Stimulated activated memory B cell treated with anti-CD40 and anti-IgM and Interleukin-4, amounts not matched to agents 10 μg/mL and 1 μg/mL and 100 μg/mL, for 72 hours (primary cell): Measurements from ENCODE around the gene PRKCA.
A peak's percentile ranks its signal among the peaks of the same experiment; 100 is the strongest.

ENCODE experiments used
- ATAC-seq: fragments of 150-1000 bp; cut with Tn5 transposase; 2 replicates; pipeline ENCODE4 v1.10.0; 2021
- H3K27ac Mint-ChIP-seq: one replicate; pipeline ENCODE4 v1.8.0; 2022; ENCODE audit warnings: mild to moderate bottlenecking, mixed read lengths
- H3K27me3 Mint-ChIP-seq: one replicate; pipeline ENCODE4 v1.8.0; 2022; ENCODE audit warnings: mixed read lengths
- H3K36me3 Mint-ChIP-seq: one replicate; pipeline ENCODE4 v1.8.0; 2022; ENCODE audit warnings: mixed read lengths
- H3K4me1 Mint-ChIP-seq: one replicate; pipeline ENCODE4 v1.8.0; 2022; ENCODE audit warnings: mixed read lengths
- H3K4me3 Mint-ChIP-seq: one replicate; pipeline ENCODE4 v1.8.0; 2022; ENCODE audit warnings: mild to moderate bottlenecking, moderate library complexity, mixed read lengths
- H3K9me3 Mint-ChIP-seq: one replicate; pipeline ENCODE4 v1.8.0; 2022; ENCODE audit warnings: mixed read lengths

PRKCA gene

DNA sequence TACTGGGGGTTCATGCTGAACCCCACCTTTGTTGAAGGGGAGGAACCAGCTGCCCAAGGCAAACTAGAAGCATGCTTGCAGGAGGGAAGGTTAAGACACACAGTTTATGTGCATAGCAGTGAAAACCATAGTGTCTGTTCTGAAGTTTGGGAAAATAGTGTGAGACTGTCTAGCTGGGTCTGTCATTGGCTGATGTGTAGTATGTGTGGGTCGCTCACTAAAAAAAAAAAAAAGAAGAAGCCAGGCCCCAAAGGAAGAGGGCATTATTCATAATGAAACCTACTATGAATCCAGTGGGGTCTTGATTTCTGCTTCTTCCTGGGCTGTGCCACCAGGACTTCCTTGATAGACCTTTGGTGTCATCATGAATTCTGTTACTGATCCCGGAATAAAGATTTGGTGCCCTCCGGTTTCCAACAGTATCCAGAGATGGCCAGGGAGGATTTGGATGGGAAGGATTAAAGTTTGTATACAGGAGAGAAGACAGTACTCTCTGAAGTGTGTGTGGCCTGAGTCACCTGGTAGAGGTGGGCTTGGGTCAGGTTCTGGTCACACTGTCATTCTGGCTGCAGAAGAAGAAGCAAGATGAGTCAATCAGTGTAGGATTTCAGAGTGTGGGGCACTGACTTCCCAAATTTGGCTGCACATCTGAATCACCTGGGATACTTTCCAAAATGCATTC, 220.3 kb downstream of the PRKCA start:
- H3K4me1 Mint-ChIP-seq: no peaks in the 10 kb centered on the region

DNA sequence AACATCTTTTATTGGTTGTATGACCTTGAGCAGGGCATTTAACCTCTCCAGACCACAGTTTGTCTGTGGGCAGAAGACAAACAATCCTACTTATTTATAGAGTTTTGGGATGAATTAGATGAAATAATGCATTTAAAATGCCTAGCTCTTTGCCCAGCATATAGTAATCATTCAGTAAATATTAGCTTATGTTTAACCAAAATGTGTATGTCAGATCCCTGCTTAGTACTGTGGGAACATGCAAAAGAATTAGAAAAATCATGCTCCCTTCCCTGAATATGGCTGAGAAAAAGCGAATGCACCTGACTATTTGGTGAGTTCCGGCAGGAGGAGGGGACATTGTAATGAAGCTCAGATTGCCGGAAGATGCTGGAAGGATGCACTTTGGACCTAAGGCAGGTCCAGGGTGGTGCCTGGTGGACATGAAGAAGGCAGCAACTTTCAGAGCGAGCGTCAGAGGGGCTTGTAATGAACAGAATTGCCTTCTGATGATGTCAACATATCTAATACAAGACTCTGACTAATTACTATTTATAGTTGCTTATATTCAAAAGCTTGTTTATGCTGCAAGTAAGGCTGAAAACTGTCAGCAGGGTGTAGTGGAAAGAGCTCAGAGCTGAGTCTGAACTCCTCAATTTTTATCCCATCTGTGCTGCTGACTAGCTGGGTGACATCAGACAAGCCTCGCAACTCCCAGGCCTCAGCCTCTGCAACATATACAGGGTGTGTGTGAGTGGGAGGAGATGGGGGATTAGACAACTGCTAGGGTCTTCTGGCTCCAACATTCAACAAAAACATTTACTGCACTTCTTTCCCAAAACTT, 221.2 kb downstream of the PRKCA start:
- Mint-ChIP-seq H3K27ac (no peak overlapping the region), H3K4me1 (no peaks in the 10 kb centered on the region), H3K9me3 (peaks cover 3% of the 10 kb centered on the region), H3K27me3 (no peaks in the 10 kb centered on the region), H3K4me3 (no peak overlapping the region), H3K36me3 (no peaks in the 10 kb centered on the region)
- no peak for ATAC-seq

More for the DNA sequence above, 220.3 kb downstream of the PRKCA start:
- H3K4me3 Mint-ChIP-seq: no peak overlapping the region
- no peaks in the 10 kb centered on the region for H3K27me3 Mint-ChIP-seq
- peaks cover 3% of the 10 kb centered on the region for H3K9me3 Mint-ChIP-seq
- no peak overlapping the region for H3K27ac Mint-ChIP-seq
- ATAC-seq: no peak
- no peaks in the 10 kb centered on the region for H3K36me3 Mint-ChIP-seq

DNA sequence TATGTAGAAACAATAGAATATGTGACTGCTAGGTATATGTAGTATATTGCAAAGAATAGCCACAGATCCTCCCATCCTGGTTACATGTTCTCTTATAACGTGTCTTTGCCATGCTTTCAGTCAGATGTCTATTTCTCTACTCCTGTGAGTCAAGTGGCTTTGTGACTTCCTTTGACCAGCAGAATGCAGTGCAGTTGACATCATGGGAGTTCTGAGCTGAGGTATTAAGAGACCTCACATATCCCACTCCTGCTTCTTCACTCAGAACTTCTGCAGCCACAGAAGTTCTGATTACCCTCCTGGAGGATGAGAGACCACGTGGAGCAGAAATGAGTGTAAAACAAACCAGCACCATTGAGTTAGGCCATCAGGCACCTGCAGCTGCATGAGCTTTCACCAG, 222.5 kb downstream of the PRKCA start:
- no peaks in the 10 kb centered on the region for H3K27me3 Mint-ChIP-seq

DNA sequence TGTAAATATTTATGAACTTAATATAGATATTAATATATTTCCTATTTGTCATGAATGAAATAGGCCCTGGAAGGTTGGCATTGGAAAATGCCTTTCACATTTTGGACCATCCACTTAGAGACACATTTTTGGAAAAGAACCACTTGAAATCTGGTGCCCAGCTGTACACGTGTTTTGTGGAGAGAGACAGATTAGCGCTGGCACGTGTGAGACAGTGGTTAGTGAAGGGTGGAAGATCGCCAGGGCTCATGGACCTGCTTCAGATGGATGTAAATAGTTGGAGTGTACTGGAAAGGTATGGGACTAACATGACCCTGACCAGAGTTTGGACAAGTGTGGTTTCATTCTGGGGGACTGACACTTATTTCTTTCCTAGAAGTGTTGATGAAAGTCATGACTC, 222.9 kb downstream of the PRKCA start:
- Mint-ChIP-seq H3K4me1 (no peaks in the 10 kb centered on the region), H3K27me3 (no peaks in the 10 kb centered on the region), H3K36me3 (no peaks in the 10 kb centered on the region), H3K4me3 (no peak overlapping the region), H3K9me3 (peaks cover 3% of the 10 kb centered on the region), H3K27ac (no peak overlapping the region)
- no peak for ATAC-seq

More for the DNA sequence above, 222.5 kb downstream of the PRKCA start:
- H3K27ac Mint-ChIP-seq: no peak overlapping the region
- H3K36me3 Mint-ChIP-seq: no peaks in the 10 kb centered on the region
- H3K4me3 Mint-ChIP-seq: no peak overlapping the region
- ATAC-seq: no peak
- H3K4me1 Mint-ChIP-seq: no peaks in the 10 kb centered on the region
- H3K9me3 Mint-ChIP-seq: peaks cover 3% of the 10 kb centered on the region

DNA sequence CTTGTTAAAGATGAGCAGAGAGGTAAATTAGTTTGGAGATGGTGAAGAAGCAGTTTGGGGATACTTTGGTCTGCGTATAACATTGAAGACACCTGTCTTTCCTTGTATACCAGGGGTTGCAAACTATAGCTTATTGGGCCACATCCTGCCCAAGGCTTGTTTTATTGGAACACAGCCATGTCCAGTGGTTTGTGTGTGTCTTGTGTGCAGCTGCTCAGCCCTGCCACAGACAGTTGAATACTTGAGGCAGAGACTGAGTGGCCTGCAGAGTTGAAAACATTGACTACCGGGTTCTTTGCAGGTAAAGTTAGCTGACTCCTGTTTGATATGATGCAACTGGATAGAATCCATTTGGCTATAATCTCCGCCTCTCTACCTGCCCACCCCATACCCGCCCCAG, 224.4 kb downstream of the PRKCA start:
- Mint-ChIP-seq H3K4me3 (no peak overlapping the region), H3K27ac (no peak overlapping the region), H3K36me3 (no peaks in the 10 kb centered on the region), H3K27me3 (no peaks in the 10 kb centered on the region), H3K4me1 (no peaks in the 10 kb centered on the region), H3K9me3 (peaks cover 3% of the 10 kb centered on the region)
- ATAC-seq: no peak

DNA sequence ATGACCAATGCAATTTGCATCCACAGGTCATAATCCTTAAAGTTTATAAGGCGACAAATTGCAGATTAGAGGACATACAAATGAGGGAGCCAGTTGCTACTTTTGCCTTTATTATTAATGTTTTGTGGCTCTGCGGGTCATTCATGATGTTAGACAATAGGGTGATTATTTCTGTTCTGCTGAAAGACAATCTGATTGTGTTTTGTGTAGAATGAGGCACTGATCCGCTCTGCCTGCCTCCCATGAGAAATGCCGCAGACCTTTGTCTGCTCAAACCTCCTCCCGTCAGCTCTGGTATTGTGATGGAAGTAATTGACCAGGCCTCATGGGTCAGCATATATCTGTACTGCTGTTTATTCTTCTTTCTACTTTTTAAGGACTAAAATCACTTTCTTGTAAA, 224.9 kb downstream of the PRKCA start:
- Mint-ChIP-seq H3K36me3 (no peaks in the 10 kb centered on the region), H3K9me3 (peaks cover 3% of the 10 kb centered on the region), H3K27me3 (no peaks in the 10 kb centered on the region), H3K4me3 (no peak overlapping the region), H3K27ac (no peak overlapping the region), H3K4me1 (no peaks in the 10 kb centered on the region)
- ATAC-seq: no peak

DNA sequence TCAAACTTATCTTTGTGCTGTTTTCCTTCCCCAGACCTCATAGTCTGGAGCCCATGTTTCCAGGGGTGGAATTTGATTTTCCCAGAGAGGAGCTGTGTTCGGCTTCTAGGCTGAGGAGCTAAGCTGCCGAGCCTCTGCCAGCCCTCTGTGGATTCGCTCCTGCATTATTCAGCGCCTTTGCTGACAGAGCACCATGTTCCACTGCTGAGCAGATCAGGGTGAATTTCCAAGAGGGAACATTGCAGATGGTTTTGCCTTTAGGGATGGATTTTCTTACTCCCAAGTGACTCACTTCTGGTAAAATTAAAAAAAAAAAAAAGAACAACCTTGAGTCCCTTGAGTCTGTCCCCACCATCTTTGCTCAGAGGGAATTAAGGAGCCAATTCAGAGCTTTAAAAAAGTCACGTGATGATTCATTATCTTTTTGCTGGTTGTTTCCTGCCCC, 229.5 kb downstream of the PRKCA start:
- H3K27ac Mint-ChIP-seq: no peak overlapping the region
- H3K36me3 Mint-ChIP-seq: no peaks in the 10 kb centered on the region
- H3K4me1 Mint-ChIP-seq: no peaks in the 10 kb centered on the region
- no peaks in the 10 kb centered on the region for H3K9me3 Mint-ChIP-seq
- H3K4me3 Mint-ChIP-seq: no peak overlapping the region
- peaks cover 10% of the 10 kb centered on the region for H3K27me3 Mint-ChIP-seq
- ATAC-seq: no peak

DNA sequence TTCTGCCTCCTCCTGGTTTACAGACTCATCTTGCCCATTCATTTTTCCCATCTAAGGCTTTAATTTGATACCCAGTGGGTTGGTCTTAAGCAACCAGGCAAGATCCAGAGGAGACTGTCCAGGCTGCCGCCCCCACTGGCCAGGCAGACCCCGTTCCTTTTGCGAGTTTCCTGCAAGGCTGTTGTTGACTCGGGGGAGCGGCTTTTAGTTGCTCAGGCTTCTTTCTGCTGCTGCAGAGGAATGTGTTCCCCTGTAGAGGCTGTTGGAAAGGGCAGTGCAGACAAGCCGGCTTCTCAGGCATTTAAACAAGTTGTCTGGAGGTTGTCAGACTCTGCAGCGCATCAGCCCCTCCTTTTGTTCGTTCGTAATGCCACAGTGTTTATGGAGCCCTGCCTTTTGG, 231.2 kb downstream of the PRKCA start:
- Mint-ChIP-seq H3K9me3 (no peaks in the 10 kb centered on the region), H3K4me1 (no peaks in the 10 kb centered on the region), H3K36me3 (no peaks in the 10 kb centered on the region), H3K27ac (no peak overlapping the region), H3K27me3 (peaks cover 10% of the 10 kb centered on the region), H3K4me3 (no peak overlapping the region)
- no peak for ATAC-seq

DNA sequence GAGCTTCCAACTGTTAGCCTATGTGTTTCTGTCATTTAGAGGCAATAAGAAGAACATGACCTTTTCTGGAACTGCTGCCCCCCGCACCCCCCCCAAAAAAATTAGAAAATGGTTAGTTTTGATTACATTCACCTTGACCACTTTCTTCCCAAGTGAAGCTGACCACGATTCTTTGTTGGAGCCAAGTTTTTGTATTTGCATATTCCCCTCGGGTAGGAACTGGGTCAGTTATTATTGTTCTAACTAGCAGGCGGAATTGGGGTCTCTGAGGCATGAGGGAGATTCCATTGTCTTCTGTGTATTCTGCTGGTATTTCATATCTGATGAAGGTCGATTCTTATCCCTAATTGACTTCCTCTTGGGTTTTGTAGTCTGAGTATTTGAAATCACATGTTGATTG, 231.6 kb downstream of the PRKCA start:
- Mint-ChIP-seq H3K4me3 (no peak overlapping the region), H3K9me3 (no peaks in the 10 kb centered on the region), H3K27me3 (peaks cover 10% of the 10 kb centered on the region), H3K36me3 (no peaks in the 10 kb centered on the region), H3K4me1 (no peaks in the 10 kb centered on the region), H3K27ac (no peak overlapping the region)
- no peak for ATAC-seq

DNA sequence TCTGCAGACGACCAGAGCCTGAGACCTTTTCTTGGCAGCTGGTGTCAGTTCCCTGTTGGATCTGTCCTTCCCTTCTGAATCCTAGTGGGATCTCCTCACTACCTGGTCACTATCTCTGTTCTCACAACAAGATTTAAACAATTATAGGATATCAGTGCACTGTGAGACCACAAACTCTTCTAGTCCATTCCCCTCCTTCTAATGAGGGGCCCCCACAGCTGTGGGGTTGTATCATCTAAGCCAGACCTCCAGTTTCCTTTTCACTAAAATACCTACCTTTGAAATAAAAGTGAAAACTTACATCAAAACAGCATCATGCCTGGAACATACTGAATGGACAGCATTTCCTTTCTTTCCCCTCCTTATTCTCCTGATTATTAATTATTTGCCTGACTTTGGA, 233.2 kb downstream of the PRKCA start:
- Mint-ChIP-seq H3K4me1 (no peaks in the 10 kb centered on the region), H3K9me3 (no peaks in the 10 kb centered on the region), H3K27me3 (peaks cover 10% of the 10 kb centered on the region), H3K36me3 (no peaks in the 10 kb centered on the region), H3K4me3 (no peak overlapping the region), H3K27ac (no peak overlapping the region)
- ATAC-seq: no peak

DNA sequence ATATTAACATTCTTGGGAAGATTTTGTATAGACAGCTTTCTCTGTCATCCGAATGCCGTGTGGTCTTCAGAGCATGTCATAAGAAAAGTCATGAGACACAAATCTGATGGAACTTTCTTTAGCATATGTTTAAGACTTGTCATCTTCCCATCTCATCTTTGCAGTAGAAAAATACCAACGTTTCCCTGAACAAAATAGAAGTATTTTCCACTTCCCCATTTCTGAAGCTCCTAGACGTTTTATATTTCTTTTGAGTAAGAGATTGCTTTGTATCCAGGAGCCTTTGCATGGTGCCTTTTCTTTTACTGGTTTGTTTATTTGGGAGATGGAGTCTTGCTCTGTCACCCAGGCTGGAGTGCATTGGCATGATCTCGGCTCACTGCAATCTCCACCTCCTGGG, 235.1 kb downstream of the PRKCA start:
- no peaks in the 10 kb centered on the region for H3K9me3 Mint-ChIP-seq
- no peak for ATAC-seq
- no peaks in the 10 kb centered on the region for H3K36me3 Mint-ChIP-seq
- no peak overlapping the region for H3K4me3 Mint-ChIP-seq
- H3K4me1 Mint-ChIP-seq: peaks cover 6% of the 10 kb centered on the region
- H3K27ac Mint-ChIP-seq: no peak overlapping the region
- H3K27me3 Mint-ChIP-seq: peaks cover 17% of the 10 kb centered on the region

DNA sequence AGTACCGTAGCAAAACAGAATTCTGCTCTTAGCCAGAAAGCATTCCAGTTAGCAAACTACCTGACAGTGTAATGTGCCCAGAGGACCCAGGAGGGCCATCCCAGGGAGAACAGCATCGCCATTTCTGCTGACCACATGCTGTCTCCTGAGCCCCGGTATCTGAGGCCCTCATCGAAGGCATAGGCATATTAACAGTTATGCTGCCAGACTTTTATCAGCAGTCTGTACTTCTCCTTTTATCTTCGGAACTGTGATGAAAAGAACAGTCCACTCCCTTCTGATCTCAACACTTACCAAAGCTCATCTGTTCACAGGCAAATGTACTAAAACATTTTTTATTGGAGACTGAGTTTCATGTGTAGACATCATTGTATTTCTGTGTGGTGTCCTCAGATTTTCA, 236.4 kb downstream of the PRKCA start:
- Mint-ChIP-seq H3K27ac (no peak overlapping the region), H3K4me1 (peaks cover 7% of the 10 kb centered on the region), H3K9me3 (no peaks in the 10 kb centered on the region), H3K36me3 (no peaks in the 10 kb centered on the region), H3K4me3 (no peak overlapping the region), H3K27me3 (peaks cover 23% of the 10 kb centered on the region)
- ATAC-seq: no peak

DNA sequence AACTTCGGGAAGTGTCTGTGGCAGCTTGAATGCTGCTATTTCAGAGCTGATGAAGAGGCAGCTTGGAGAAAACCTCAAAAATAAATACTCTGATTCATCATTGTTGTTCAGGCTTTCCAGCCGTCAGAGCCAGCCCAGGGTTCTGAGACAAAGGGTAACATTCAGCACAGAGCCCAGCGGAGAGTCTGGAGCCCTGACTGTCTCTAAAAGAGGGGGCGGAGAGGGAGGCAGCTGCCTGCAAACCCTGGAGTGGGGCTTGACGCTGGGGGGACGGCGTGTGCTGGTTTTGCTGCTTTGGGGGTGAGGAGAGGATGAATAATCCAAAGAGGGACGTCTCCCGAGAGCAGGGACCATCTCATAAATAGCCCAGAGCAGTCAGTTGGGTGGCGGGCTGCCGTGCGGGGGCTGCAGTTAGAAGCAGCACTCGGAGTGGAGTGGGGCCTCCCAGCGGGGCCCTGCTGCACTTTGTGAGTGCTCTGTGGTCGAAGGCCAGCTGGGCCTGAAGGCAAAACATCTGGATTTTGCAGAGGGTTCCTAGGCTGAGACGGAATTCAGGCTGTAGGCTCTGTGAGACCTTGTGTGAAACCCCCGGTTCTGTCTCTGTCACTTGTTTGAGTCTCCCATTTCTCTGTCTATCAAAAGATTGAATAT, 237.8 kb downstream of the PRKCA start:
- no peaks in the 10 kb centered on the region for H3K36me3 Mint-ChIP-seq
- H3K4me1 Mint-ChIP-seq: peaks cover 7% of the 10 kb centered on the region
- no peak overlapping the region for H3K4me3 Mint-ChIP-seq
- no peak for ATAC-seq
- H3K9me3 Mint-ChIP-seq: no peaks in the 10 kb centered on the region
- H3K27ac Mint-ChIP-seq: no peak overlapping the region
- peaks cover 23% of the 10 kb centered on the region for H3K27me3 Mint-ChIP-seq

DNA sequence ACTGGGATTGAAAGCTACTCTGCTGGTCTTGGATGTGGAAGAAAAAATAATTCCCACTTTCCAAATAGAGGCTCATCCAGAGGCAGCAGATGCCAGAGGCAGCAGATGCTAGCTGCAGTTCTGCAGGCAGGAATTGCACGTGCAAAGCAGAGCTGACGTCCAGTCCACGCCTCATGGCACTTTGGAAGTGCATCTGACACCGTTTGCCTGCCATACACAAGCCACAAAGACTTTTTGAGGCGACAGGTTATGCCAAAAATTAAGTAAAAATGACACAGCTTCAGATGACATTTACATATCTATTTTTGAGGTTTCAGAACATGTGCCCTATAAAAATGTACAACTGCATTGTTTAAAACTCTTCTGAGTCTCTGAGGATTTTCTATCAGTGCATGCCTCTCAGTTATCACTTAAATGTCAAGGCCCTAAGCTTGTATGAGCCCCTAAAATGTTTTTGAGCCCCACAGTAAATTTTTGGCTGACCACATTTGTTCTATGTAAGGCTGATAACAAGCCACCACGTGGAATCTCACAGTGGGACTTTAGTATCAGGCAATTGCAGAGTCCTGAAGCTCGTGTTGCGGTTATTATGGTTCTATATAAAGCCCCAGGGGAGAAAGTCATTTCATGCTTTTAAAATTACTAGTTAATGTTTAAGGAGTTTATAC, 239.2 kb downstream of the PRKCA start:
- Mint-ChIP-seq H3K27me3 (peaks cover 13% of the 10 kb centered on the region), H3K4me1 (peaks cover 7% of the 10 kb centered on the region), H3K36me3 (no peaks in the 10 kb centered on the region), H3K27ac (peak overlapping the region; percentile 12), H3K9me3 (peaks cover 3% of the 10 kb centered on the region), H3K4me3 (no peak overlapping the region)
- peak; percentile 75 for ATAC-seq
